ENCODE results near the gene AKAP5.

Gene AKAP5

DNA sequence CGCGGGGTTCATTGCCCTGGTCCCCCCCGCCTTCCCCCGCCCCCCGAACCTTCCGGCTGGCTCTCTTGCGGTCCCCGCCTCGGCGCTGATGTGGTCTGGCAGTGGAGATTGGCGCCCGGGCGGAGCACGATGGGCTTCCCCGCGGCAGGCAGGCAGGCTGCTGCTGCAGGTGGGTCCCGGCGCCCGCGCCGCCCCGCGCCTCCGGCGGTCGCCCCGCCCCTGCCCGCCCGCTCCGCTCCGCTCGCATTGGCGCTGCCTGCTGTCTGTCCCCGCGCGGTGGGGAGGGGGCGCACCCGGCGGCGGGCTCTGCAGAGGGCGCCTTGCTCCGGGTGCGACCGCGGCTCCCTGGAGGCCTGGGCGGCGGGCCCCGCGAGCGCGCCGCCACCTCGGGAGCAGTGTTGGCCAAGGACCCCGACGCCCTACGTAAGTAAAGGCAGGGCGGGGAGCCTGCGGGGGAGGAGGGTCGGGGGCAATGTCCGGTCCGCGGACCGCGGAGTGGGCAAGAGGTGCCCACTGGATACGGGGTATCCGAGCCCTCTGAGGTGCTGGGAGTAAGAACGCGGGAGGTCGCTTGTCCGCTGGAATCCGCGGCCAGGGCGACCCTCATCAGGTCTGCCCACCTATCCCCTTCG lies at the start of gene AKAP5:
Gene AKAP5, plus strand, starts transcription at position 309 of the 632 bp plus-strand sequence. CDS start 2,896 bp downstream, outside the sequence.
- peak; percentile 77 for DNase-seq

- no peak for DNase-seq
Observed at GRCh38 chr14:64416348-64416932, 48.9 kb upstream of the AKAP5 start.

DNA sequence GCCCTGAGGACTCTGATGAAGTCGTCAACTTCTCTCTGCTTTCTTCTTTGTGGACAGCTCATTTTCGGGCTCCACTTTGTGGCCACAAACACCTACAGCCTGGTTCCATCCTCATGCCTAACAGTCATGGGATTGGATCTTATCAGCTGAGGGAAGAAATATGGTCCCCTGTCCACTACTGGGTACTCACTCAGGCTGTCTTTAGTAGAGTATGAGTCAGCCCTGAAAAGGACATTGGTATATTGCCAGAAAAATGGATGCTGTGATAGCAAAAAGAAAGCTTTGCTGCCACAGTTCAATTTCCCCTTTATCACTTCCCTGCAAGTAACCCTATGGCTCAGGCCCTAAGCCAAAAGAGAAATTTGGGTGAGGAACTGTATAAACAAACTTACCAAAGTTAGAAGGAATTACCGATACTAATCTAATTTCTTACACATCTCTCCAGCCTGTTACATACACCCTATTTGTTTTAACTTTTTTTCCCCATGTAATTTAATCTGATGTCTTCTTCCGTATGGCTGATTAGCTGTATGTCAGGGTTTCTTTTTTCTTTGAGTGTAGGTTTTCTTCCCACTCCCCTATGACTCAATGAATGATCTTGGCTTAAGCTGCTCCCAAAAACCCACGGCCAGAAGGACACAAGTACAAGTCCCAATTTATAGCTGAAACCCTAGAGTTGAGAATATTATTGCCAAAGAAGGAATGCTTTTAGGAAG lies 48.1 kb upstream of the AKAP5 start:
- no peak for DNase-seq

DNA sequence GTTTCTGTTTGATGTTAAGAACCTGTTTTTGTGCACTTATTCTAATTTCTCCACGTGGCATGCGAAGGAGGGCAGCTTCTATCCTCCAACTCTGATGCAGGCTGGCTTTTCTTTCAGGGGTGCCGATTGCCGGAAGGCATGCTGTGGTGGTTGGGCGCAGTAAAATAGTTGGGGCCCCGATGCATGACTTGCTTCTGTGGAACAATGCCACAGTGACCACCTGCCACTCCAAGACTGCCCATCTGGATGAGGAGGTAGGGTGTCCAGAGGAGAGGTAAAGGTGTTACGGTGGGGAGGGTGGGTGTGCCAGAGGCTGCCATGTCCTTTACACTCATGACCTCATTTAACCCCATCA lies 47.6 kb upstream of the AKAP5 start:
- no peak for DNase-seq

DNA sequence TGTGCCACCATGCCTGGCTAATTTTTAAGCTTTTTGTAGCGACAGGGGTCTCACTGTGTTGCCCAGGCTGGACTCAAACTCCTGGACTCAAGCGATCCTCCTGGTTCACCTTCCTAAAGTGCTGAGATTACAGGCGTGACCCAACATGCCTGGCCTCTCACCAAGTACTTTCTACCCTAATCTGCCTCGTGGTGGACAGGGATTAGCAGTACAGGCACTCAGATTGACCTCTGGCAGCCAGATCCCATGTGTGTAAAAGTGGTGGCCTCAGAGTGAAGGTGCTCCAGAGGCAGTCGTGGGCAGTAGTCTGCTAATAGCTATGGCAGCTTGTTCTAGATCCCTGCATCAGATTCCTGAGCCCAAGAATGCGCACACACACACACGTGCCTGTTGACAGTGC lies 46.3 kb upstream of the AKAP5 start:
- no peak for DNase-seq

GRCh38 chr14:64421166-64421565 lies 44.1 kb upstream of the AKAP5 start:
- no peak for DNase-seq

GRCh38 chr14:64422005-64422404 lies 43.3 kb upstream of the AKAP5 start:
- no peak for DNase-seq

GRCh38 chr14:64422756-64423155 lies 42.5 kb upstream of the AKAP5 start:
- DNase-seq, result no peak

DNA sequence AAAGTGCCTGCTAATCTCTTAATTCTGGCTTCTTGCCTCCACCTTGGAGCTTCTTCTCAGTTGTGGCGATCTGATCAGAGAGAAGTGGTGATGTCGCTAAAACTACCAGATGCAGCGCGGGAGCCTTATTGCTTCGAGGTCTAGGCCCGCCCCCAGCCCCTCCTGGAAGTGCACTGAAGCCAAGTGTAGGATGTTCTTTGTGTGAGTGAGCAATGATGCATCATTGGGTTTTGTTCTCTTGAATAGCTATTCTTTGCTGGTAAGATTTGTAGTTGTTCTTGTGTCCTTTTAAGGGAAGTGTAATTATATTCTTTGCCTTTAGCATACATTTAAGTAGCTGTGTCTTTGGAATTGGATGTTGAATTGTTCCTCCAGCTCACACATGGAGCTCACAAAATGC lies 41.3 kb upstream of the AKAP5 start:
- DNase-seq, result no peak

- no peak for DNase-seq
Observed at GRCh38 chr14:64434528-64434927, 30.8 kb upstream of the AKAP5 start.

GRCh38 chr14:64438181-64438841 lies 27.0 kb upstream of the AKAP5 start:
- no peak for DNase-seq

DNA sequence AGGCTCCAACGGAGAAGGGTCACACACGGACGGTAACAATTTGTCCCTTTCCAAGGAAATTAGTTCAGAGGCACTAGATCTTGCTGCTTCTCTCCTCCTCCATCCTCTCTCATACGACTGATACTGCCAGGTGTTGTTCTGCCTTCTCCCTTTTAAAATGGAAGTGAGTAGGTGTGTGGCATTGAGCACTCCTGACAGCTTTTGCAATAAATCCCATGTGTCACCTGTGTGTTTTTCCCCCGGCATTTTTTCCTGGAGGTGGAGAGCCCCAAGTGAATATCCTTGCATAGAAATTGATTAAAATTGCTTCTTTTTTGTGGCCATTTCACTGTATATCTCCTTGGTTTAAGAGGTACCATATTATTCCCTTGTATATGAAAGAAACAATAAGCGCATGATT lies 26.2 kb upstream of the AKAP5 start:
- DNase-seq, result no peak

DNA sequence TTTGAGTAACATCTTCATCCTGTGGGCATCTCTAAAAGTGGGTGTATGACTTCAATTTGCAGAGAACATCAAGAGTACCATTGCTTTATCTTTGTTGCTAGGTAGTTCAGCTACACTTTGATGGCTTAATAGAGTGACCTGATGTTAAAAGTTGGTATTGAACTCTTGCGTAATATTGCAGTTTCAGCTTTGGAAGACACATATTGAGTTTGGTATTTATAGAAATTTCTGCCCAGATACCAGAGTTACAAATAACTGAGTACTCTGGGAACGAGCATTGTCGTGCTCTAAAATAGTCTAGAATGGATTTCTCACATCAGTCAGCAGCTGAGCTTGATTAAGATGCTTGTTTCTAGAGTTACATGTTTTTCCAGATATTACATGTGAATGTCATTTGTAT lies 24.8 kb upstream of the AKAP5 start:
- DNase-seq, result no peak

DNA sequence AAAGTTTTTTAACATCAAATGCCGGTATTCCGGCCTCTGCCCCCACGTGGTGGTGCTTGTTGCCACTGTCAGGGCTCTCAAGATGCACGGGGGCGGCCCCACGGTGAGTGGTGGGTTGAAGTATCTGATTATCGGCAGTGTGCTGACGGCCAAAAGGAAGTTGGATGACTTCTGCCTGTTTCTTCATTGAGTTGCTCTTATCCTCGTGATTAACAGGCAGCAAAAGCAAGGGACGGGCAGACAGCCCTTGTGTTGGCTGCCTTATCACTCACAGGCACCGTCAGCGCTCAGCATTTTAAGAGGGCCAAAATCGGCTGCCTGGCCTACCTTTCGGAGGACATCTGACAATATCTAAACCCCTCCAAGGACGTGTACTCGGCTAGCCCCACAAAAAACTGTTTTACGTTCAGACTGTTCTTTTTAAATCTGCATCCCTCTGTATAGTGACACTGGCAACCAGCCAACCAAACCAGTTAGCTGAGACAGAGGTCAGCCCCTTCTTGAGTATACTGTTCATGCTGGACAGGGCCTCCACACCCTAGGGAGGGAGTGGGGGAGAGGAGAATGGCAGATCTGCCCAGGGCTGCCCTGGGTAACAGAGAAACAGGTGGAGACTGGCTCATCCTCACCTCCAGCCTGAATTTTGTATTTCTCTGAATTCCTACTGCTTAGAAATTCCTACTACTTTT lies 22.9 kb upstream of the AKAP5 start:
- no peak for DNase-seq

DNA sequence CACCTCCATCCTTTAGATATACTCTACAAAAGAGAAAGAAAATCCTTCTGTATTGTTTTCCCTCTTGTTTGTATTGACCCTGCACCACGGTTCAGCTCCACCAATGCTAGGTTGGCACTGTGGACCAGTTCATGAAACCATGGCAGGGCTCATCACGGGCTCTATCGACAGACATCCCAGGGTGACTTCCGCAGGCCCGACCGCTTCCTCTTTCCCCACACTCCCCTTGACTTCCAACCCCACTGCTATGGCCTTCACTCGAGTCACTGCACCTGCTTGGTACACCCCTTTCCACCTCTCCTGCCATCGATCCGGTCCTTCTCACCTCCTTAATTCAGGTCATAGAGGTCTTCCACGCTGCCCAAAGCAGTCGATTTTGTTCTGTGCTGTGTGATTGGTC lies 21.2 kb upstream of the AKAP5 start:
- DNase-seq, result no peak

- DNase-seq, result no peak
Observed at GRCh38 chr14:64444984-64445845, 20.1 kb upstream of the AKAP5 start.

DNA sequence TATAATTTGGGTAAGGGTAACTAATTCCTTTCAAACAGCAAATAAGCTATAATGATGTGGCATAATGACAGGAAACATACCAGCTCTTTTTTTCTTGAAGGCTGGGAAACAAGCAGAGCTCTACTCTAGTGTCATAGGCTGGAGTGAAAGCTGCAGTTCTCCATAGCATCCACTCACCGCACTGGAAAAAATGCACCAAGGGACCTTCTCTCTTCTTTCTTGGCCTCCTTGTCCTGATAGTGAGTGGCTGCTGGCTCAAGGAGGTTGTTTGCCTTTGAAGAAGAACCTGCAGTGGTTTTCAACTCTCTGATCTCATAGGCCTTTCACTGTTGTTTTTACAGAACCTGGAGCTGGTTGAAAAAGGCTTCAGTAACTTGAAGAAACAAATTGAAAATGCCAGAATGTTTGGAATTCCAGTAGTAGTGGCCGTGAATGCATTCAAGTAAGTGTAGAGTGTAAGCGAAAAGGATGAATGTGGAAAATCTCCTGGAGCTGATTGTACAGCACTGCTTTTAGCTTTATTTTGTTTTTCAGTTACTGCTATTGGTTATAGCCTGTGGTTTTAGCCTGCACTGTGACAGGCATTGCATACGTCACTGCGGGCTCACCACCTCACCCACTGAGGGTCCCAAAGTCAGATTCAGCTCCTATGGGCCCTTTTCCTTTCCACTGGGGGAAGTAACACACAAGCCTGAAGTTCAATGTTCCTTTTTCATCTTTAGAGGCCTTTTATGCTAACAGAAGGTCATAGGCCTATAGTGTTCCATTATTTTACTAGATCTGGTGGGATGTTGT lies 17.2 kb upstream of the AKAP5 start:
- no peak for DNase-seq

DNA sequence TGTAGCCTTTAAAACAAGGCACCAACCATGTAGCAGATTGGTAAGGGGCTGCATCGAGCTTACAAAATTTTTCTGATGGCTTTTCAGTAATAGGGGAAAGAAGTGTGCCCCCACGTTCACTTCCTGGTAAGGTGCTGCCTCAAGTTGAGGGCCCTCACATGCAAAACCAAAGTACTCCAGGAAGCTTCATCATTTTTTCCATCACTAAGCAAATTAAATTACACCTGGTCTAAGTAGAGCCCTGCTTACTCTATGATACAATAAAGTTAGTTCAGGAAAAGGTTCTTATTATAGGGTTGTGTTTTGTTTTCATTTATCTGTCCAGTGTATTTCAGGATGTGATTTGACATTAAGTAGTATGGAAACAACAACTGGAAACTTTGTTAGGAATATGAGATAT lies 15.0 kb upstream of the AKAP5 start:
- DNase-seq, result no peak

- no peak for DNase-seq
Observed at GRCh38 chr14:64454671-64455070, 10.6 kb upstream of the AKAP5 start.

DNA sequence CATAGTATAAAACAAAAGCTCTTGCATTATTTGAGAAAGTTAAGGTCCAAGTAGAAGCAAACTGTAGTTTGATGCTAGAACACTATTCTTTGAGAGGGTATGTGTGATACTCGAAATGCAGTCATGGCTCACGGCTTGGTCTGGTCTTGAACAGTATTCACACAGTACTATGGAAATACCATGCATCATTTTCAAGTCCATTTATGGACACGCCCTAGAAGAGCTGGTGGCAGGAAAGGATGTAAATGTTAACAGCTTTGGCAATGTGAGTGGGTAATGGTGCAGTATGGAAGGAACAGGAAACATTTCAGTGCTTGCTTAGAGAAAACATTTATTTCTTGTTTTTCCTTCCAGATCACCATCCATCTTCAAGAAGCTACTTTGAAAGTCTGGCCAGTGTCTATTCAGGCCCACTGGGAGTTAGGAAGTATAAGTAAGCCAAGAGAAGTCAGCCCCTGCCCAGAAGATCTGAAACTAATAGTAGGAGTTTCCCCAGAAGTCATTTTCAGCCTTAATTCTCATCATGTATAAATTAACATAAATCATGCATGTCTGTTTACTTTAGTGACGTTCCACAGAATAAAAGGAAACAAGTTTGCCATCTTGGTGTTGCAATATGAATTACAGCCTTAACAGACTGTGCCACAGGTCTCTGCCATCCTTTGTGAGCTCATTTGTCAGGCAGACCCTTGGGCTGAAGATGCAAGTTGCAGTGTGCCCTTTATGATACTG lies 5.7 kb upstream of the AKAP5 start:
- DNase-seq, result no peak

DNA sequence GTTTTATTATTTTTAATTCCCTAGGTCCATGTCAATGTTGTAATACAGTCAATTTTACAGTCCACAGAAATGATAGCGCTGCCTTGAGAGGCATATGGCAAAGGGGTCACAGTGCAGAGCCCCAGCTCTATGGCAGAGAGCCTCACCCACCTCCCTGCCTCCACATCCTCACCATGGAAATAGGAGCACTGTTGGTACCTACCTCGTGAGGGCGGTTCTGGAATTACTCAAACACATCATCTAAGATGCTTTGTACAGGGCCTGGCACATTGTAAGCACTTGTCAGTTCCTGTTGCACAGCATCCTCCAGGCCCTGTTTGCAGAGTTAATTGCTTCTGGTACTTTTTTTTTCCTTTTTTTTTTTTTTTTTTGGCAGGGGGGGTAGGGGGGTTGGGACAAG lies 4.1 kb upstream of the AKAP5 start:
- DNase-seq, result no peak
